ENCODE measurements around the gene TRIM2. TPM values are rescaled to one million over a fixed set of nuclear protein-coding genes. Genes with fewer than 3 reads are reported as not detected.

The TRIM2 gene
- total and polyA plus RNA-seq, 11 donors: 5.5 to 30.5 (median 18.5) TPM

DNA sequence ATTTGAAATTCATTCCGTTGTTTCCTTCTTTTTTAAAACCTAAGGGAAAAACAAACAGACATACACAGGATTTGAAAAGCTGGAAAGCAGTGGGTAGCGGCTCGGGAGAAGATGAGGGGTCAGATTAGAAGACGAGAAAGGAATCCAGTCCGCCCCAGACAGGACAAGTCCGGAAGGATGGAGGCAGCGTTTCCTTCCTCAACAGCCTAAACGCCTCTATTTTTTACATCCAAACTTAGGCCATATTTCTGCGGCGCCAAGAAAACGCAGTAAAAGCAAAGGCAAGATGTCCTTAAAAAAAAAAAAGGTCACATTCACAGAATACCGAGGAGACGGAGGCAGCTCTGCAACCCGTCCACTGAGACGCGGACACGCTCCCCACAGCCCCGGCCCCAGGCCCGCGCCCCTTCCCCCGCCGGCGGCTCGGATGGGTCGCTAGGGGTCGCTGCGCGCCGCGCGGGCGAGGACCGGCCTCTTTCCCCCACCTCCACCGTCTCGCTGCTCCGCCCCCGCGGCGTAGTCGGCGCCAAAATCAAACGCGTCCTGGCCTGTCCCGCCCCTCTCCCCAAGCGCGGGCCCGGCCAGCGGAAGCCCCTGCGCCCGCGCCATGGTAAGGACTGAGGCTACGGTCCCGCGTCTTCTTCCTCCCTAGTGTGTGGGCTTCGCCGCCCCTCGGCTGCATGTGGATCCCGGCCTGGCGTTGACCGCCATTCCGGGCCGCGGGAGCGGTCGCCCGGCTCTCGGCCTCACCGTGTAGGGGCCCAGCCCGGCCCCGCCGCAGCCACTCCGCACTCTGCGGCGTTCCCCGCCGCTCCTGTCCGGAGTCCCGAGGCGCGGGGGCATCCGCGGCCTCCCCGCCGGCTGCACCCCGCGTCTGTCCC lies 140.1 kb downstream of the TRIM2 start, which contains the start of gene MND1:
Gene MND1, plus strand, starts transcription at position 558 of the 881 bp plus-strand sequence. Its CDS starts 50 bp downstream, at position 608.
- peak within 1 kb of the TSS in 1 of 12 donors; percentile 3 for H3K27ac ChIP-seq
- H3K4me3 ChIP-seq: peak within 1 kb of the TSS; percentile 64 to 96 (median 78)
- ATAC-seq (peak; percentile 78 to 97 (median 93)), DNase-seq (peak; percentile 85 to 93 (median 87))
- peaks cover 0 to 5% (median 0%) of the 10 kb centered on the region in 9 donors for H3K36me3 ChIP-seq
- 1 to 4% (median 3%) methylated on average over 30 to 86 of the region's 86 CpGs for WGBS, 4 donors
- no peaks in the 10 kb centered on the region for H3K9me3 ChIP-seq
- peaks cover 0 to 25% (median 13%) of the 10 kb centered on the region in 12 donors for H3K4me1 ChIP-seq
- TF ChIP-seq POLR2A (IDR thresholded peaks at IDR 0.05): no peak
- TF ChIP-seq, protein P1, sequence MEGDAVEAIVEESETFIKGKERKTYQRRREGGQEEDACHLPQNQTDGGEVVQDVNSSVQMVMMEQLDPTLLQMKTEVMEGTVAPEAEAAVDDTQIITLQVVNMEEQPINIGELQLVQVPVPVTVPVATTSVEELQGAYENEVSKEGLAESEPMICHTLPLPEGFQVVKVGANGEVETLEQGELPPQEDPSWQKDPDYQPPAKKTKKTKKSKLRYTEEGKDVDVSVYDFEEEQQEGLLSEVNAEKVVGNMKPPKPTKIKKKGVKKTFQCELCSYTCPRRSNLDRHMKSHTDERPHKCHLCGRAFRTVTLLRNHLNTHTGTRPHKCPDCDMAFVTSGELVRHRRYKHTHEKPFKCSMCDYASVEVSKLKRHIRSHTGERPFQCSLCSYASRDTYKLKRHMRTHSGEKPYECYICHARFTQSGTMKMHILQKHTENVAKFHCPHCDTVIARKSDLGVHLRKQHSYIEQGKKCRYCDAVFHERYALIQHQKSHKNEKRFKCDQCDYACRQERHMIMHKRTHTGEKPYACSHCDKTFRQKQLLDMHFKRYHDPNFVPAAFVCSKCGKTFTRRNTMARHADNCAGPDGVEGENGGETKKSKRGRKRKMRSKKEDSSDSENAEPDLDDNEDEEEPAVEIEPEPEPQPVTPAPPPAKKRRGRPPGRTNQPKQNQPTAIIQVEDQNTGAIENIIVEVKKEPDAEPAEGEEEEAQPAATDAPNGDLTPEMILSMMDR (IDR thresholded peaks at IDR 0.05): peak; percentile 95 to 99 (median 97)
- intact Hi-C loops (cut with DNase I): loop anchor here (1.0 to 10.0 kb wide), 15 partner anchors 88 to 410 kb away; partner anchors contain the start of gene TMEM131L (in 7 of the 10)
- no peaks in the 10 kb centered on the region for H3K27me3 ChIP-seq

DNA sequence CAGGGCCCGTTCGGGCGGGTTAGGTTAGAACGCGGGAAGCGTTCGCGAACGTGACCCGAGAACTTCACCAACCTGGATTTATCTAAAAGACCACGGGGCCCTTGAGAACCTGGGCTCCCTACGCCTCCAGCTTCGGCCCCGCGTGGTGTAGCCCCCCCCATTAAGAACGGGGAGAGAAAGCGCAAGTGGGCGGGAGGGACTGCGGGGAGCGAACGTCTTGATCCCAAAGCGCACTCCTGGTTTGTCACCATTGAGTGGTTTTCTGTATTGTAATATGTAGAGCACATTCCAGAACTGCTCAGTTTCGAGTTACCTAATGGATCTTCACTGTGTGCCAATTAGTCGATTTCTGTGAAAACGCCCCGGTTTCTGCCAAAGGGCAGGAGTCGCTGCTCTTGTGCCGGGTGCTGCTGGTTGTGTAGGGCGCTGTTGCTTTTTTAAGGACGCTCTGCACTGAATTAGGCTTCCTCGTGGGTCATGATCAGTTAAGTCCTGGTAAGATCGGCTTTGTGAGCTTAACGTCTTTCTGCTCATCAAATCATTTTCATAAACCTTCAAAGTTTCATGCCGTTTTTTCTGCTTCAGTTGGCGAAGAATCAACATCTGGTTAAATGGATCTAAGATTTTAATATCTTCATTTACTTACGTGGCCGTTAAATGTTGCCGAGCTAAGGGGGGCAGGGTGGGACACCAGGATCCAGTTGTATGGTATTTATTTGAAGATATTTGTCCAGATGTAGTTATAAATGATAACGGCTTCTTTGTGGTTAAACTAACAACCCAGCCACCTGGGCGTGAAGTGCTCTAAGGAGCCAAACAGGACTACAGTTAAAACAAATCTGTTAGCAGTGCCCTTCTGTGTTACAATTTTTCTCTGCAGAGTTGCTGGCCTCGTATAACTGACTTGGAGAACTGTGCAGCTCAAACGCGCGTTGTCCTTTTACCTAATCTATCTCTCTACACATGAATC lies 141.1 kb downstream of the TRIM2 start:
- Histone ChIP-seq H3K9me3 (no peaks in the 10 kb centered on the region), H3K4me3 (peak overlapping the region; percentile 64 to 96 (median 78)), H3K27me3 (no peaks in the 10 kb centered on the region), H3K4me1 (peaks cover 0 to 25% (median 13%) of the 10 kb centered on the region in 12 donors), H3K27ac (no peak overlapping the region), H3K36me3 (peaks cover 0 to 3% (median 0%) of the 10 kb centered on the region in 9 donors)
- TF ChIP-seq, protein P1 (IDR thresholded peaks at IDR 0.05): no peak
- TF ChIP-seq POLR2A (IDR thresholded peaks at IDR 0.05): no peak
- peak; percentile 29 to 51 (median 45) for ATAC-seq
- intact Hi-C loops (cut with DNase I): loop anchor here (2.0 to 10.0 kb wide), 10 partner anchors 87 to 410 kb away; partner anchors contain the start of gene TMEM131L (in 7 of the 10)
- DNase-seq: peak in 3 of 5 donors; percentile 9 to 57 (median 25)
- WGBS, 4 donors: 1 to 3% (median 2%) methylated on average over 34 to 44 of the region's 44 CpGs

DNA sequence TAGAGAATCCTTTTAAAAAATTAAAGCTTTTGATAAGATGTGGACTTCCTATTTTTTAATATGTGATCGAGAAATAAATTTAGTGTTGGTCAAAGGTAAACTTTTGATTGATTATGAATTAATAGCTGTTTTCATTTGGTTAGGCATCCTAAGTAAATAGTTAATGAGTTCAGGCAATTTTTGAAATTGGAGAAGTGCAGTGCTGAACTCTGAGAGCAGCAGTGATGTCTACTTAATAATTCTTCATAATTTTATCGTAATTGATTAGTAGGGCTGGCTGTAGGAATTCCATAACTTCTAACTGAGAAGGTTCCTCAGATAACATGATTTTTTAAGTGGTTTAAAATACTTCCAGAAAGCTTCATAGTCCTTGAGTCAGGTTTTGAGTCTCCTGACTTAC lies 141.8 kb downstream of the TRIM2 start:
- TF ChIP-seq POLR2A (IDR thresholded peaks at IDR 0.05): no peak
- TF ChIP-seq, protein P1 (IDR thresholded peaks at IDR 0.05): no peak
- Histone ChIP-seq H3K27ac (no peak overlapping the region), H3K9me3 (no peaks in the 10 kb centered on the region), H3K4me3 (peak overlapping the region in 4 of 12 donors; percentile 64 to 94 (median 88)), H3K4me1 (peaks cover 0 to 25% (median 13%) of the 10 kb centered on the region in 12 donors), H3K27me3 (no peaks in the 10 kb centered on the region), H3K36me3 (no peaks in the 10 kb centered on the region)
- intact Hi-C loops (cut with DNase I): loop anchor here (5.0 to 10.0 kb wide), 8 partner anchors 86 to 409 kb away; partner anchors contain the start of gene TMEM131L (in 7 of the 10)
- 63 to 82% (median 69%) methylated on average over 2 of the region's 2 CpGs for WGBS, 4 donors
- no peak for DNase-seq
- ATAC-seq: no peak

Data from heart left ventricle (tissue), 16 donors.